HG03521 (cell line): ENCODE data around the gene TDRD9.
A peak's percentile ranks its signal among the peaks of the same experiment; 100 is the strongest.

Source experiments
- ATAC-seq: cut with Tn5 transposase; IDR thresholded peaks from one replicate; pipeline ENCODE4 v1.9.1; 2021; ENCODE audit warnings: mild to moderate bottlenecking, moderate library complexity; ENCODE audit not compliant: unreplicated experiment

TDRD9 gene

DNA sequence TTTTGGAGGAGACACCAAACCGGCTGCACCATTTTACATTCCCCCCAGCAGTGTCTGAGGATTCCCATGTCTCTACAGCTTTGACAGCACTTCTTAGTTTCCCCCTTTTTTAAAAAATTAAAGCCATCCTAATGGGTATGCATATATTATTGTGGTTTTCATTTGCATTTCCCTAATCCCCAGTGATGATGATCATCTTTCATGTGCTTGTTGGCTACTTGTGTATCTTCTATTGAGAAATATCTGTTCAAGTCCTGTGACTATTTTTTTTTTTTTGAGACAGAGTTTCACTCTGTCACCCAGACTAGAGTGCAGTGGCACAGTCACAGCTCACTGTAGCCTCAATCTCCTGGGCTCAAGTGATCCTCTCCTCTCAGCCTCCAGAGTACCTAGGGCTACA lies 134.0 kb downstream of the TDRD9 start:
- ATAC-seq: no peak

DNA sequence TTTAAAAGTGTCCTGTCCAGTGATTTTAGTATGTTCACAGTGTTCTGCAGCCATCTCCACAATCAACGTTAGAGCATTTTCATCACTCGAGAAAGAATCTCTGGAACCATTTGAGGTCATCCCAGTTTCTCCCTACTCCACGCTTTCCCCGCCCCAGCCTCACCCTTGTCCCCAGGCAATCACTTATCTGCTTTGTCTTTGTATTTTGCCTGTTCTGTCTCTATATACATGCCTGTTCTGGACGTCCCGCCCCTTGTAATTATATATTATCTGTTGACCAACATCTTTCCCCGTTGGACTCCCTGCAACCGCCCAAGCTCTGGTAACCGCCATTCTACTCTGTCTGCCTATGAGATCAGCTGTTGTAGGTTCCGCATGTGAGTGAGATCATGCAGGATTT lies 135.7 kb downstream of the TDRD9 start:
- no peak for ATAC-seq

DNA sequence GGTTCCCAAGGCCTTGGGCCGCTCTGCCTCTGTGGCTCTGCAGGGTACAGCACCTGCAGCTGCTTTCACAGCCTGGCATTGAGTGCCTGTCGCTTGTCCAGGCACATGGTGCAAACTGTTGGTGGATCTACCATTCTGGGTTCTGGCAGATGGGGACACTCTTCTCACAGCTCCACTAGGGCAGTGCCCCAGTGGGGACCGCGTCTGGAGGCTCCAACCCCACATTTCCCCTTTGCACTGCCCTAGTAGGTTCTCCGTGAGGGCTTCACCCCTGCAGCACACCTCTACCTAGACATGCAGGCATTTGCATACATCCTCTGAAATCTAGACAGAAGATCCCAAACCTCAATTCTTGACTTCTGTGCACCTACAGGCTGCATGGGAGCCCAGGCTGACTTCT lies 138.0 kb downstream of the TDRD9 start:
- no peak for ATAC-seq

DNA sequence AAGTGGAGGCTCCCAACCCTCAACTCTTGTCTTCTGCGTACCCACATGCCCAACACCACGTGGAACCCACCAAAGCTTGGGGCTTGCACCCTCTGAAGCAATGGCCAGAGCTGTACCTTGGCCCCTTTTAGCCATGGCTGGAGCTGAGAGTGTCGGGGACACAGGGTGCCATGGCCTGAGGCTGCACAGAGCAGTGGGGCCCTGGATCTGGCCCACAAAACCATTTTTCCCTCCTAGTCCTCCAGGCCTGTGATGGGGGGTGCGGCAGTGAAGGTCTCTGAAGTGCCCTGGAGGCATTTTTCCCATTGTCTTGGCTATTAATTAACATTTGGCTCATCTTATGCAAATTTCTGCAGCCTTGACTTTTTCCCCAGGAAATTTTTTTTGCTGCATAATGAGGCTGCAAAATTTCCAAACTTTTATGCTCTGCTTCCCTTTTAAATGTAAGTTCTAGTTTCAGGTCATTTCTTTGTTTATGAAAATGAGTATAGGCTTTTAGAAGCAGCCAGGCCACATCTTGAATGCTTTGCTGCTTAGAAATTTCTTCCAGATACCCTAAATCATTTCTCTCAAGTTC lies 138.6 kb downstream of the TDRD9 start:
- no peak for ATAC-seq

DNA sequence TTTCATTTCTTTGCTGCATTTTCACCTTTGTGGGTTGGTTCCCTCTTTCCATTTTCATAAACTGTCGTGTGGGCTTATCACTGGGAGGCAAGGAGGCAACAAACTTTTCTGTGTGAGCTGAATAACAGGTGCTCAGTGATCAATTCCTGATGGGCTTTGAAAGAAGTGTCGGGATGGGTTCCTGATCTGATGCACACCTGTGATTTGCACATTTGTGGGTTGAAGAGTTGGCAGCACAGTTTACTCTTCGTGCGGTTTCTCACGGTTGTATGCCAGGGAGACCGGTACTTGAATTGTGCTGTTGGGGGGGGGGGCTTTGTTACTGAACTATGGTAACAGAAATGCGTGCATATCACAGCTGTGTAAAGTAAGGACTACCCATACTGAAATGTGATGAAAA lies 141.3 kb downstream of the TDRD9 start:
- no peak for ATAC-seq

DNA sequence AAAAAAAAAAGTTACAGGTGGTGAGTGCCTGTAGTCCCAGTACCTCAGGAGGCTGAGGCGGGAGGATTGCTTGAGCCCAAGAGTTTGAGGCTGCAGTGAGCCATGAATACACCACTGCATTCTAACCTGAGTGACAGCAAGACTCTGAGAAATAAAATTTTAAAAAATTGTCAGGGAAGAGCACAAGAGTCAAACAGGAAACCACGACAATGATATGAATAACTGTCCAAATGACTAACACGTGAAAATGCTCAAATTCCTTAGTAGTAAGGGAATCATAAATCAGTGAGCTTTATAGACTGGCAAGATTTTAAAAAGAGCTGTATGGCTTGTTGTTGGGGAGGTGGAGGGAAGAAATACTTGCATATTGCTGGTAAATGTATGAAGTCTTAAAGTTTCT lies 144.3 kb downstream of the TDRD9 start:
- ATAC-seq: no peak

DNA sequence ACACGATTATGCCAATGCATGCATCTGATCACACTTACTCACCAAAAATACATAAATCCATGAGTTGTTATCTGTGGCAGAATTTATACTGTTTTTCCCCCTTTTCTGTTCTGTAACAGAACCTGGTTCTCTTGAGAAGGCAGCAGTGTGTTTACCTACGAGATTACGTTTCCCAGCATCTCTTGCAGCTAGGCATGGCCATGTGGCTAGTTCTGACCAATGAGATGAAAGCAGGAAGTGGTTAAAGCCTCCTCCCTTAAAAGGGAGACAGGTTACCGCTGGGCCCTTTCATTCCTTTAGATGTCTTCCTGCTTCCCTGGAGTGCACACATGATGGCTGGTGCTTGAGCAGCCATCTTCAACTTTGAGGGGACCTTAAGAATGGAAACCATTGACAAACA lies 145.5 kb downstream of the TDRD9 start:
- ATAC-seq: no peak

DNA sequence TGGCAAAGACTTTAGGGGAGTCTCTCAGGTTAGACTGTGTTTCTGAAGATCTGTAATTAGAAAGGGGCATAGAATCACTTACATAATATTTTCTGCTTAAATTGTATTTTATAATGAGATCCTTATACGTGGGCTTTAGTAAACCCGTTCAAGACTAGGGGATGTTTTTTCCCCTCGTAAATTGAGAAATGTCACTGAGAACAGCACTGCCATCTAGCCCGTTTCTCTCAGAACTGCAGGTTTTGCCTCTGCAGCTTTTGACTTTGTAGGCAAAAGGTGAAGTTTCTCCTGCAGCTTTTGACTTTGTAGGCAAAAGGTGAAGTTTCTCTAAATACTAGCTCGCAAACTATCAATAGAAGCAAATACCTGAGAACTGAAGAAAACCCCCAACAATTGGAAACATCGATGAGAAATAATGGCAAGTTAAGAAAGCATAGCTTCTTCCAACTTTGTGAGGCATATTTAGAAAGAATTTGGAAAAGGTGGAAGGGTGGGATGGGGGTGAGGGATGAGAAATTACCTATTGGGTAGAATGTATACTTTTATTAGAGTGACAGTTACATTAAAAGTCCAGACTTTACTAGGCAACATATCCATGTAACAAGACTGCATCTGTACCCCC lies 147.4 kb downstream of the TDRD9 start:
- no peak for ATAC-seq

DNA sequence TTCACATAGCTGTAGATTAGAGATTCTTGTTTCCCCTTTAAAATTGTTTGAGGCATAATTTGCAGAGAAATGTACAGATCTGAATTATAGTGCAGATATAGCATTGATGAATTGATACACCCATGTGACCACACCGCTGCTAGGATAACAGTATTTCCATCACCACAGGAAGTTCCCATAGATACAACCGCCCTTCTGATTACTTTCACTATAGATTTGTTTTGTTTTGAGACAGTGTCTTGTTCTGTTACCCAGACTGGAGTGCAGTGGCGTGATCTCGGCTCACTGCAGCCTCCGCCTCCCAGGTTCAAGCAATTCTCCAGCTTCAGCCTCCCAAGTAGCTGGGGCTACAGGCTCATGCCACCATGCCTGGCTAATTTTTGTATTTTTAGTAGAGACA lies 148.5 kb downstream of the TDRD9 start:
- ATAC-seq: no peak

DNA sequence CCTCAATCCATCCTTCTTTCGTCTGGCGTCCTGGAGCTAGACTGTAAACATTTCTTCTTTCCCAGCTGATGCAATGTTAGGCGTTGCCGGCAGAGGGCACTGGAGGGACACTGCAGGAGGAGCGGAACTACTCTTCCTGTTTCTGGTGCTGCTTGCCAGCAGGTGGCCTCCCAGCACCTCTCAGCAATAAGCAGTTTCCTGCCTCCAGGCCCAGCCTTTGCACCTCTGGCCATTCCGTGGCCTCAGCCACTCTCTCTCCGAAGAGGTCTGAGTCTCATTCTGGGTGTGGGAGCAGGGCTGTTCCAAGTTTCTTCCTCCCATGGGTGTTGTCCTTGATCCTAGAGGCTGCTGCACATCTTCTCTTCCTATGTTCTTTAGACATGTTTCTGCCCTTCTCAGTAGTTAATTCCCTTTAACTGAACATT lies 149.8 kb downstream of the TDRD9 start:
- peak; percentile 80 for ATAC-seq

DNA sequence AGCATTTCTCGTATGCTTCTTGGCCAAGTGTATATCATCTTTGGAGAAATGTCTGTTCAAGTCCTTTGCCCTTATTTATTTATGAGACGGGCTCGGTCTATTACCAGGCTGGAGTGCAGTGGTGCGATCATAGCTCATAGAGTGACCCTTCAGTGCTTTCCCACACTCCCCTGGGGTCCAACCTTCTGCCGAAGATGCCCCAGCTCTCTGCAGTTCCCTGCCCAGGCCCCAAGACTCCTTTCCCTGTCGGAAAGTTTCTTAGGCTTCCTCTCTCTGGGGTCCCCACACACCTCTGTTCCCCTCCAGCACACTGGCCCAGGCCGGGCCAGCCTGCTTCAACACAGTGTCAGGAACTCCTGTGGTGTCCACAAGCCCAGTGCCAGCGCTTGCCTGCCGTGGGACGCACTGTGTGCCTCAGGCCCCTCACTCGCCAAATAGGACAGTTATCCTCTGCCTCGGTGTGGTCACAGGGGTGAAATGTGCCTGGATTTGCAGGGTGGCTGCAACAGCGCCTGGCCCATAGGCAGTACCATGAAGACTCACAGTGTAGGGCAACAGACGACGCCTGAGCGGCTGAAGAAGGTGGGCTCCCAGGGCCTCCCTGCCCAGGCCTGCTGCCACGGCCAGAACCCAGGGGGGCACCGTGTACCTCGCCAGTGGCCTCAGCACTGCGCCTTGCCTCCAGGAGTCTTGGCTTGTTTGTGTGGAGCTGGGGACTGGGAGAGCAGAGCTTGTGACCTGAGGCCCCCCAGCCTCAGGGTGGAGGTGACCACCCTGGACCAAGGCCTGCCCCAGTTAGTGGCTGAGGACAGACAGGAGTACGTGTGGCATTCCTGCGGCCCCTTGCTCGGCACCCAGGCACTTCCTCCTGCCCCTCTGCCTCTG lies 152.4 kb downstream of the TDRD9 start:
- no peak for ATAC-seq

DNA sequence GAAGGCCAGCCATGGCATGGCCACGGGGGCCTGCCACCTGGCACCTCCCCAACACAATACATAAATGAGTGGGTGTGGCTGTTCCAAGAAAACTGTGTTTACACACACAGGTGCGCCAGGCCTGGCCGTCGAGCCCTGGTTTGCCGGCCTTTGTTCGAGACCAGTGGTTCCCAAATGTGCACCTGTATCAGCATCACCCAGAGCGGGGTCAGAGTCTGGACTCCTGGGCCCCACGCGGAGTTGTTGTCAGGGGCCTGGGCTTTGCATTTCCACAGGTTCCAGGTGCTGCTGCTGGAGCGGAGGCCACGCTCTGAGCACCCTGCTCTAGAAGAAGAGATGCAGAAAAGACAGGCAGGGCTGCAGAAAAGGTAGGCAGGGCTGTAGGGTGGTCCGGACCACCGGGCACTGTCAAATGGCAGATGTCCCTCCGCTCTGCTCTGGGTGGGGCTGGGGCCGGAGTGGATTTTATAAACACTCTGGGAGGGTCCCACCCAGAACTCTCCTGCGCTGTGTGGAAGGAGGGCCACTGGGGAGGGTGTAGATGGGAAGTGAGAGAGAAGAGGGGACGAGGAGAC lies 153.1 kb downstream of the TDRD9 start:
- no peak for ATAC-seq

DNA sequence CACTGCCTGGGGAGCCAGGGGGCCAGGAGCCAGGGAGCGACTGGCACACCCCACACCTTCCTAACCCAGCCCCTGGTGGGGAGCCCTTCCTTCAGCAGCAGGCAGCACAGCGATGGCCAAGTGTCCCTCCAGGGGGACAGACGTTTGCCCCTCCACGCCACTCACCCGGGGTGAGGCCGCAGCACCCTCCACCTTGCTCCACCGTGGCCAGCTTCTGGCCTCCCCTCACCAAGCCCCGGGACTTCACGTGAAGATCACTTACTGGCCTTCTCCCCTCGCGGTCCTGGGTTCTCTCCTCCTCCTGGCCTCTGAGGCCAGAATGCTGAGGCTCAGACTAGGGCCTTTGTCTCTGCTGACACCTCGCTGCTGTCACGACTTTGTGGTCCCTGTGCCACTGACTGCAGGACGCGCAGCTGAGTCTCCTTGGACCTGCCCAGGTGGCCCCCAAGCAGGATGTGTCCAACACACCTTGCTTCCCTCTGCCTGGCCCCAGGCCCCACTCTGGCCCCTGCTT lies 153.8 kb downstream of the TDRD9 start:
- ATAC-seq: no peak

DNA sequence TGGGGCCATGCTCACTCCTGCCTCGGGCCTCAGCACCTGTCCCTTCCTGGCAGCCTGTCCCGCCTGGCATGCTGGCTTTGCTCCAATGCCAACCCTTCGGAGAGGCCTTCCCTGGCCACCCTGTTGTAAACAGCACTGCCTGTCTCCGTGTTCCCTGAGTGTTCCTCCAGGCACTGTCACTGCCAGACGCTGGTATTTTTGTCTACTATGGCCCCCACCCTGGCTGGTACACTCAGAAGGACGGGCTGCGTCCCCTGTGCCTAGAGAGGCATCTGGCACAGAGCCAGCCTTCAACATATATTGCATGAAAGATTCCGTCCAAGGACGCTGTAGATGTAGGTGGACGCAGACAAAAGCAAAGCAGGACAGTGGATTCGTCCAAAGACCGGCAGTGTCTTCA lies 154.6 kb downstream of the TDRD9 start:
- ATAC-seq: no peak

DNA sequence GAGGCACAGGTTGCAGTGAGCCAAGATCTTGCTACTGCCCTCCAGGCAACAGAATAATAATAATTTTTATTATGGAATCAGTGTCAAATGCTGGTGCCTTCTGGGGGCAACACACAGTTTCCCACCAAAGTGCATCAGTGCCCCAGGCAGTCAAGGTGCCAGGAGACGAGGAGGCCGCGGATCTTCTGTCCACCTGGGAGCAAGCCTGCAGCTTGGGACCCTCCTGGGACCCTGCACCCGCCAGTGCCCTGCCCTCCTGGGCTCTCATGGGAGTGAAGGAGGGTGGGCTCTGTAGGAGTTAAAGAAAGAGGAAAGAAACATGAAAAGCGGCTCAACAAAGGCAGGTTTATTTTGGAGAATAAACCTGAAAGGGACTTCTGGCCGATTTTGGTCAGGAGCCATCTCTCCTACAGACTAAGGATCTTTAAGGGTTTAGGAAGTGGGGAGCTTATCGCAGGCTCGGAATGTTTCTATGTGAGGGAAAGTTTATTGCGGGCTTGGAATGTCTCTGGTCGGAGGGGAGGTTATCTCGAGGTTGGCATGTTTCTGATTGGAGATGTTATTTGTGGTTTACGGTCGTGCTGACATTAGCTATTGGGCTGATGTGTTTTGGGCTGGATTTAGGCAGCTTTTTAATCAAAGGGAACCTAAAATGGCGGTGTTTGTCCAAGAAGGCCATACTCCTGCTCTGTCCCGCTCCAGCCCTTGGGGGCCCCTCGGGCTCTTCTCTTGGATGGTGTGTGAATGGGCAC lies 156.2 kb downstream of the TDRD9 start:
- no peak for ATAC-seq

DNA sequence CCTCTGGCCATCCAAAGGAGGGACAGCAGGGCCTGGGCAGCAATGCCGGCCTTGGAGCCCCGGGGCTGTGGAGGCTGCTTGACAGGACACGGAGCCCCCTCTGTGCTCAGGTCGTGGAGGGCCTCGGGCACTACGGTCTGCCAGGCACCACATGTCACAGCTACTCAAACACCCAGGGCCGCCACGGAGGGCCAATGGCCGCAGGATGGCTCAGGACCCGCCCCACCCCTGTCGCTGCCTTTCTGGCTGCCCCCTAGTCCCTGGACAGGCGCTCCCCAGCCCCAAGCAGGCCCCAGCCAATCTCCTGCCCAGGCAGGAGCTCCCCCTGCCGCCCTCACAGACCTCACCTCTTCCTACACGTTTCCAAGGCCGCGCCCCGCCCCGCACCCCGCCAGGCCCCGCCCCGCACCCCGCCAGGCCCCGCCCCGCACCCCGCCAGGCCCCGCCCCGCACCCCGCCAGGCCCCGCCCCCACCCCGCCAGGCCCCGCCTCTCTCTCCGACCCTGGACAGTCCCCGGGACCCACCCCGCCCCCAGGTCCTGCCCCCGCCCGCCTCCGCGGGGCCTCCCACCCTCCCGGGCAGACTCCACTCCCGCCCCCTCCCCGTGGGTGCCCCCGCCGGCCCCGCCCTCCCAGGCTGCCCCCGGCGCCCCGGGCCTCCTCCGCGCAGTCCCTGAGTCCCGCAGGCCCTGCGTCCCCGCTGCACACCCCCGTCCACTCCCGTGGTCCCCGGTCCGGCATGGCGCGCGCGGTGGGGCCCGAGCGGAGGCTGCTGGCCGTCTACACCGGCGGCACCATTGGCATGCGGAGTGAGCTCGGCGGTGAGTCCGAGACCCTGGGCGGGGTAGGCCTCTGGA lies 157.0 kb downstream of the TDRD9 start, which contains the start of gene ASPG:
TSS of gene ASPG (plus strand) at position 669 of the 857 bp plus-strand sequence. CDS start at position 740, 71 bp downstream.
- no peak for ATAC-seq

DNA sequence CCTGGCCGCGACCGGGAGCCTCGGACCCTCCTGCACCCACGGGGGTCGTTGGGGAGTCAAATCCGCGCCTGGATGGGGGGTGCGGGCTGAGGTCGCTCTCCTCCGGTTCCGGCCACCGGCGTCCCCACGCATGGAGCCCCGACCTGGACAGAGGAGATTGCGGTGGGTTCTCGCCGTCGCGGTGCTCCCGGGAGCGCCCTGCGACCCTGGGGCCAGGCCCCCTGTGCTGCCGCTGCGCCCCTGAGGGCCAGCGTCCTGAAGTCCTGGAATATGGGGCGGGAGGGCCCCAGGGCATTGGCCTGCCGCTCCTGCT lies 157.6 kb downstream of the TDRD9 start:
- no peak for ATAC-seq

DNA sequence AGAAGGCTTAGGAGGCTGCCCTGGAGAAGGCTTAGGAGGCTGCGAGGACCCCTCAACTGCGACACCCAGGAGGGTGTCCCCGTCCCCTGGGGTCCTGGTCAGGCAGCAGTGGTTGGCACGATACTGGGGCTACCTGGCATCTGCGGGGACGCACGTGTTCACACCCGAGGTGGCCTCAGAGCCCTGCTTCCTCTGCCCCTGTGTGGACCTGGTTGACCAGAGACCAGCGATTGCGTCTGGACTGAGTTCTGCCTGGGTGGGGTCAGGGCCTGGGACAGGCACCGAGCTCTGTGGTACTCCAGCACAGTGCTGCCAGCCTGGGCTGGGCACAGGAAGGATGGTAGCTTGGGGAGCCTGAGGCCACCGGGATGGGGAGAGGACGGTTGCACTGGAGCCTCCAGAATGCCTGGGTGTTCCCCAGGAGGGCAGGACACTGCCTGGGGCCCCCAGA lies 158.0 kb downstream of the TDRD9 start:
- ATAC-seq: no peak

DNA sequence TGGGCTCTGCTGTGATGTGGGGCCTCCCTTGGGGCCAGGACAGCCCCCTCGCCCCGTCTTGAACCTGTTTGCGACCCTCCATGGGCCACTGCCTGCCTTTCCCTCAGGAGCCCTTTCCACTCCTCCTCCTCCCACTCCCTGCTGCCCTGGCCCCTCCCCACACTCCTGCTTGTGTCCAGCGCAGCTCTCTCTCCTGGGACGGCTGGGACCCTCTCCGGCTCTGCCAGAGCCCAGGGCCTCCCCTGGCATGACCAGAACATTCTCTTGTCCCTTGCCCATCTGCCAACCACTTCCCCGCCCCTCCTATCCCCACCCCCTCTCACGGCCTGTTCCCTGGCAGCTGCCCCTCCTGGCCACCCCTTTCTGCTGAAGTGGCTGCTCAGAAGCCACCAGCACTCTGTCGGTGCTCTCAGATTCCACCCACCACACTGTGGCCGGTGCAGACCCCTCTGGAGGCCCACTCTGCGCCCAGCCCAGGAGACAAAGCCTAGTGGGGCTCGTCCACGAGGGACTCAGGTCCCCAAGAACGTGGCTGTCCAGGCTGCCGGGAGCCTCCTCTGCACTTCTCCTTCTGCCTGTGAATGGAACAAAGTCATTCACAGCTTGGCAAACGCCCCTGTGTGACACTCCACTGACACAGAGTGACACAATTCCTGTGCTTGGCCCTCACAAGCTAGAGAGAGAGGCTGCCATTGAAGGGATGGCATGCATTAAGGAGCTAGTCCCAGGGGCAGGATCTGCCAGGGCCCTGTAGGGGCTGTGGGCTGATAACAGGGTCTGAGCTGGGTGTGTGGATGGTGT lies 158.6 kb downstream of the TDRD9 start:
- ATAC-seq: no peak
